HT1080 (cell line): ENCODE data around the gene MCM5. TPM values are rescaled to one million over a fixed set of nuclear protein-coding genes. Genes with fewer than 3 reads are reported as not detected.
"Not testable (repeated sequence)": the region's sequence is repeated elsewhere in the genome, so short reads cannot be mapped to it uniquely, and the experiment has no call there.

Source experiments
- DNase-seq: peaks from one replicate; pipeline ENCODE4 v3.0.0-alpha.2; 2015; ENCODE audit warnings: low read depth
- total RNA-seq: library from RNA; depleted of rRNA; stranded (reverse); fragments of >200 nt; shearing (Covaris generic); gene quantifications from 2 replicates; pipeline ENCODE4 v1.2.3, GENCODE V29; 2014

MCM5 gene
- total RNA-seq, 1 experiment from 2014 or later = 194 TPM

- DNase-seq = no peak
Measured at GRCh38 chr22:35450824-35451569, 51.1 kb downstream of the MCM5 start.

GRCh38 chr22:35451592-35451991 is 51.7 kb downstream of the MCM5 start:
- no peak for DNase-seq

- no peak for DNase-seq
Measured at GRCh38 chr22:35452351-35452781, 52.4 kb downstream of the MCM5 start.

GRCh38 chr22:35452810-35453743 is 53.1 kb downstream of the MCM5 start:
- no peak for DNase-seq

- DNase-seq = no peak
Measured at GRCh38 chr22:35454416-35455054, 54.6 kb downstream of the MCM5 start.

GRCh38 chr22:35455529-35455928 is 55.6 kb downstream of the MCM5 start:
- no peak for DNase-seq

GRCh38 chr22:35456757-35457156 is 56.8 kb downstream of the MCM5 start:
- no peak for DNase-seq

GRCh38 chr22:35457729-35458546 is 58.0 kb downstream of the MCM5 start:
- DNase-seq = no peak

- DNase-seq = no peak
Measured at GRCh38 chr22:35458547-35459422, 58.8 kb downstream of the MCM5 start.

- DNase-seq = no peak
Measured at GRCh38 chr22:35459423-35459894, 59.5 kb downstream of the MCM5 start.

GRCh38 chr22:35459976-35460375 is 60.0 kb downstream of the MCM5 start:
- DNase-seq = not testable (repeated sequence)

GRCh38 chr22:35460688-35461087 is 60.7 kb downstream of the MCM5 start:
- DNase-seq = no peak

- DNase-seq = no peak
Measured at GRCh38 chr22:35462498-35463230, 62.7 kb downstream of the MCM5 start.

GRCh38 chr22:35463231-35463933 is 63.4 kb downstream of the MCM5 start:
- no peak for DNase-seq

- no peak for DNase-seq
Measured at GRCh38 chr22:35464399-35464798, 64.5 kb downstream of the MCM5 start.

GRCh38 chr22:35465109-35465701 is 65.3 kb downstream of the MCM5 start:
- DNase-seq = no peak

GRCh38 chr22:35467681-35468434 is 67.9 kb downstream of the MCM5 start:
- DNase-seq = no peak
